Glutamatergic neuron (in vitro differentiated cells): Measurements from ENCODE around the gene DOCK7. TPM values are rescaled to one million over a fixed set of nuclear protein-coding genes. Genes with fewer than 3 reads are reported as not detected.
A peak's percentile ranks its signal among the peaks of the same experiment; 100 is the strongest.

Experiments used
- DNase-seq: peaks from one replicate; pipeline ENCODE4 v3.0.0; 2022
- H3K27ac Mint-ChIP-seq: one replicate; pipeline ENCODE4 v1.8.0; 2020; ENCODE audit warnings: mild to moderate bottlenecking, mixed read lengths, inconsistent platforms; ENCODE audit not compliant: unreplicated experiment
- H3K27me3 Mint-ChIP-seq: one replicate; pipeline ENCODE4 v1.8.0; 2020; ENCODE audit warnings: mild to moderate bottlenecking, moderate library complexity, mixed read lengths, inconsistent platforms; ENCODE audit not compliant: unreplicated experiment
- H3K36me3 Mint-ChIP-seq: one replicate; pipeline ENCODE4 v1.8.0; 2020; ENCODE audit warnings: mild to moderate bottlenecking, mixed read lengths, inconsistent platforms; ENCODE audit not compliant: unreplicated experiment
- H3K4me1 Mint-ChIP-seq: one replicate; pipeline ENCODE4 v1.8.0; 2020; ENCODE audit warnings: mild to moderate bottlenecking, low read depth, mixed read lengths, inconsistent platforms; ENCODE audit not compliant: unreplicated experiment
- H3K4me3 Mint-ChIP-seq: one replicate; pipeline ENCODE4 v1.8.0; 2020; ENCODE audit warnings: mild to moderate bottlenecking, mixed read lengths, inconsistent platforms; ENCODE audit not compliant: unreplicated experiment
- H3K9me3 Mint-ChIP-seq: one replicate; pipeline ENCODE4 v1.8.0; 2020; ENCODE audit warnings: mild to moderate bottlenecking, moderate library complexity, mixed read lengths, inconsistent platforms; ENCODE audit not compliant: unreplicated experiment
- CTCF ChIP-seq: fragments of 200-600 bp; sonication (generic); IDR thresholded peaks from one replicate; pipeline ENCODE4 v1.5.0; 2021; ENCODE audit not compliant: partially characterized antibody, unreplicated experiment
- total RNA-seq: library from RNA; stranded (reverse); fragmentation: NEBNext Ultra II Directional; extraction: Animal tissue kit (Norgen Biotek cat#: 25700); gene quantifications from one replicate; pipeline ENCODE4 v1.2.1, GENCODE V29; 2021; ENCODE audit not compliant: unreplicated experiment

DOCK7 gene
- total RNA-seq, 1 donor from 2014 or later, result 70.8 TPM

DNA sequence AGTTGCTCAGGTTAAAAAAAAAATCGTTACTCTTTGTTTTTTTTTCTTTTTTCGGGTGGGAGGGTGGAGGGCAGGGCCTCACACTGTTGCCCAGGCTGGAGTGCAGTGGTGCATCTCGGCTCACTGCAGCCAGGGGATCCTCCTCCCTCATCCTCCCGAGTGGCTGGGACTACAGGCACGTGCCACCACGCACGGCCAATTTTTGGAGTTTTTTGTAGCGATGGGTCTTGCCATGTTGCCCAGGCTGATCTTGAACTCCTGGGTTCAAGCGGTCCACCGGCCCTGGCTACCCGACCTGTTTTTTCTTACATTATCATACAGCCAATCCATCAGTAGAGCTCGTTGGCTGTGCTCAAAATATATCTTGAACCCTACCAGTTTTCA lies 253.6 kb downstream of the DOCK7 start:
- Mint-ChIP-seq H3K4me3 (peak overlapping the region; percentile 11), H3K4me1 (peaks cover 10% of the 10 kb centered on the region), H3K36me3 (no peaks in the 10 kb centered on the region), H3K27me3 (peaks cover 9% of the 10 kb centered on the region), H3K9me3 (peaks cover 16% of the 10 kb centered on the region), H3K27ac (peak overlapping the region; percentile 43)
- no peak for DNase-seq
- TF ChIP-seq CTCF, result no peak

DNA sequence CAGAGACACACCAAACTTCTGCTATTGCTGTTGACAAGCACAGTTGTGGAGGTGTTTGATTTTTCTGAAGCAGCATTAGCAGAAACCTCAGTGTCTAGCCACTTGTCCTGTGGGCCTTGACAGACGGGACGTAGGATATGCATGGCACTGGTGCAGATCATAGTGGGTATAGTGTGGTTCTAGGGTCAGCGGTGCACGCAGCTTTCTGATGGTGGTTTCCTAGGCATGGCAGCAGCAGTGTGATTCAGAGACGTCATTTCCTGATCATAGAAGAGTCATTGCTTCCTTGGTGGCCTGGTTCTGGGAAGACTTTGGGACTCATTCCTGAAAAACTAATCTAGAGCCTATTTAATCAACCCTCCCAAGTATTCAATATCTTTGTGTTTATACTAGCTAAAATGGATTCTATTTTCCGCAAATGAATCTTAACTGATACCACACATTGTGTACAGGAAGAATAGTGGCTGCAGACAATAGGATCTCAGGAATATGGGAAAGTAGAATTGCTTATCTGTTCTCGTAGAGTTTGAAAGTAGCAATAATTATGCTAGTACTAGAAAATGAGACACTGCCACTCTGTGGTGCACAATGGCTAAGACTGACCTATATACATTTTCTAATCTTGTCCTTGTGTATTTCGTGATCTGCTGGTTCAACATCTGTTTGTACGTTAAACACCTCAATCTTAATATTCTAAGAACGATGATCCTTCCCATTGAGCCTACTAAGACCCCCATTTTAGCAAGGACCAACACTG lies 254.1 kb downstream of the DOCK7 start:
- TF ChIP-seq CTCF, result no peak
- Mint-ChIP-seq H3K36me3 (no peaks in the 10 kb centered on the region), H3K27ac (no peak overlapping the region), H3K4me3 (no peak overlapping the region), H3K27me3 (peaks cover 9% of the 10 kb centered on the region), H3K4me1 (peaks cover 10% of the 10 kb centered on the region), H3K9me3 (peaks cover 16% of the 10 kb centered on the region)
- no peak for DNase-seq

DNA sequence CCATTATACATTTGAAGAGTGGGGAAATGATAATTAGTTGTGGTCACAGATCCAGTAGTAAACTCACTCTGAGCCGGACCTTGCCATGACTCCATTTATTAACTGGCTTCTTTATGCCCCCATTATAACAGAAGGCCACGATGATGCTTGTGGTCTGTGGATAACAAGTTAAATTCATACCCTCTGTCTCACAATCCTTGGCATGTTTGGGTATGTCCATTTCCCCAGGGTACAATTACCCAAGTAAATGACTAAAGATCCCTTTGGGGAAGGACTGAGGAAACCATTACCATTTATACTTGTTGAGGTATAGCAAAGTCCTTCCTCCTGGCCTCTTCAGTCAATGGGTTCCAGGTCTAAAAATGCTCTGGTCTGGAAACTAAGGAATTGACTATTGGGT lies 258.6 kb downstream of the DOCK7 start:
- no peak overlapping the region for H3K4me3 Mint-ChIP-seq
- no peaks in the 10 kb centered on the region for H3K4me1 Mint-ChIP-seq
- no peaks in the 10 kb centered on the region for H3K36me3 Mint-ChIP-seq
- DNase-seq, result no peak
- H3K27ac Mint-ChIP-seq, result no peak overlapping the region
- TF ChIP-seq CTCF, result no peak
- H3K9me3 Mint-ChIP-seq, result peaks cover 1% of the 10 kb centered on the region
- H3K27me3 Mint-ChIP-seq, result peaks cover 2% of the 10 kb centered on the region

DNA sequence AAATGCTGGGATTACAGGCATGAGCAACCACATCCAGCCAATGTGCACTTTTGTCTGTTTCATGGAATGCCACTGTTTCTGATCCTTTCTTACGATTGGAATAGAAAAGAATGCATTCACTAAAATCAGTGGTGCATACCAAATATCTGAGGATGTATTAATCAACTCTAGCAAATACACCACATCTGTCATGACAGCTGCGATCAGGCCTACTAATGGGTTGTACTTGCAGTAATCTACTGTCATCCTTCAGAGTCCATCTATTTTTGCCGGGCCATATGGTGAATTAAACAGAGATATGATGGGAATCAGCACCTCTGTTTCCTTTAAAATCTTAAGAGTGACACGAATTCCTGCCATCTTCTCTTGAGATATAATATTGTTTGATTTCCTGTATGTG lies 259.8 kb downstream of the DOCK7 start:
- H3K4me1 Mint-ChIP-seq, result no peaks in the 10 kb centered on the region
- no peak overlapping the region for H3K27ac Mint-ChIP-seq
- no peaks in the 10 kb centered on the region for H3K36me3 Mint-ChIP-seq
- H3K27me3 Mint-ChIP-seq, result peaks cover 3% of the 10 kb centered on the region
- no peak for DNase-seq
- no peak for TF ChIP-seq CTCF
- H3K9me3 Mint-ChIP-seq, result peaks cover 2% of the 10 kb centered on the region
- no peak overlapping the region for H3K4me3 Mint-ChIP-seq

GRCh38 chr1:62426794-62427193 lies 261.4 kb downstream of the DOCK7 start:
- Mint-ChIP-seq H3K4me1 (no peaks in the 10 kb centered on the region), H3K4me3 (no peak overlapping the region)

More at GRCh38 chr1:62426794-62427193, 261.4 kb downstream of the DOCK7 start:
- Mint-ChIP-seq H3K9me3 (peaks cover 2% of the 10 kb centered on the region), H3K36me3 (no peaks in the 10 kb centered on the region), H3K27me3 (peaks cover 3% of the 10 kb centered on the region), H3K27ac (no peak overlapping the region)
- TF ChIP-seq CTCF, result no peak
- no peak for DNase-seq
